Suppressor macrophage treated with lipopolysaccharide for 4 hours (primary cell): Measurements from ENCODE around the gene ASCC1.
"Not testable (repeated sequence)": the region's sequence is repeated elsewhere in the genome, so short reads cannot be mapped to it uniquely, and the experiment has no call there.

Experiments used
- DNase-seq: peaks from one replicate; pipeline ENCODE4 v3.0.0-alpha.2; 2020

The ASCC1 gene

DNA sequence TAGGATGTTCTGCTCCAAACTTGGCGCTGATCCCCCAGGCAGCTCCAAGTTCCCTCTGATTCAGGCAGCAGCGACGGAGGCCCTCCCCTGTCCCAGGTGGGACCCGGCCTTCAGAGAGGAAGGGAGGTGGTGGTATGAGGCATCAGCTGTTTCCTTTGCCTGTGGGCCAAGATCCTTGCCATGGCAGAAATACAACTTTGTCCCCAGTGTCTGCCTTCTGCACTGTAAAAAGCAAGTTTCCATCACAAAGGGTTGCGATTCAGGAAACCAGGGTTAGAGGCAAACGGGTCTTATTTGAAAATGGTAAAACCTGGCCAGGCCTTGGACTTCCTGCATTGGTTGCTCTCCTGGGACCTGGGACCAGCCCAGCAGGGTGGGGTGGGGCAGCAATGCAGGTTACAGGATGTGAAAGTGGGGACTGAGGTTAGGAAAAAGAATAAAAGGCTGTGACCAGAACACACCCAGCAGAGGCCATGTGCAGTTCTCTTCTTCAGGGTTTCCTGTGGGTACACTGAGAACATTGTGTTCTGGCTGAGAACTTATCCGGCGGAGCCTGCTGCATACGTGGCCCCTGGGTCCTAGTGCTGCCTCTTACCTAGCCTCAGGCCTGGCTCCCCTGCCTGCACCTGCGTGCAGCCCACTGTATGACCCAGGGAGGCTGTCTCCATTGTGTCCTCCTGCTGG is 32.5 kb upstream of the ASCC1 start:
- no peak for DNase-seq

DNA sequence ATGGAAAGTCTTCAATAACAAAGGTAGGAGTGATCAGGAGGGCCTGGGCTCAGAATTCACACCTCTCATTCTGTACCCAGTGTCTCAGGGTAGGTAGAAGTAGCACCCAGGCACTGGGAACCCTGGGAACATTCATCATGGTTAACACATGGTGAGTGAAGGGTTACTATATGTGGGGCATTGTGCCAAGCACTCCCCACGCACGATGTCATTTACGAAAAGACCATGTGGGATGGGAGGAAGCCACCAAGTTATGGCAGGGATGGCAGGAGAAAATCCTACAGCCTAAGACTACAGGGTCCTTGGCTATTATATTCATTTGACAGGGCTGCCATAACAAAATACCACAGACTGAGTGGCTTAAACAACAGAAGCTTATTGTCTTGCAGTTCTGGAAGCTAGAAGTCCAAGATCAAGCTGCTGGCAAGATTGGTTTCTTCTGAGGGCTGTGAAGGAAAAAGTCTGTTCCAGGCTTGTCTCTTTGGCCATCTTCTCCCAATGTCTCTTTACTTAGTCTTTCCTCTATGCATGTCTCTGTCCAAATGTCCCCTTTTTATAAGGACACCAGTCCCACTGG is 30.0 kb upstream of the ASCC1 start:
- peak; percentile 63 for DNase-seq

DNA sequence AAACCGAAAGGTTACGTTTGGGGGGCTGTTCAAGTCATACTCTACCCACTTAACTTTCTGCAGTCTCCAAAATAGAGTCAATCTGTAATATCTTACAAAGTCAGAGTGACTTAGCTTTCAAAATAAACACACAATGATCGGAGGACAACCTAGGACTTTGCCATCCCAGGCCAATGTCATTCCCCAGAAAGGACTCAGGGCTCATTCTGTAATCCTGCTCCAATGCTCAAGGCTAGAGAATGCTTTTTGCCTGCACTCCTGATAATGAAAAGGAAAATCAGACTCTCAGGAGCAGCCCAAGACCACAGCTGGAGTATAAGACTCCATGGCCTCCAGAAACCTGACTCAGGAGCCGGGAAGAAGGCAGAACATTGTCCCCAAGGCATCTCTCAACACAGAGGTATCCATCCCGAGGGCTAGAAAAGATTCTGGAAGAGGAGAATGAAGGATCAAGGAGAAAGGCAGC is 28.5 kb upstream of the ASCC1 start:
- DNase-seq = no peak

DNA sequence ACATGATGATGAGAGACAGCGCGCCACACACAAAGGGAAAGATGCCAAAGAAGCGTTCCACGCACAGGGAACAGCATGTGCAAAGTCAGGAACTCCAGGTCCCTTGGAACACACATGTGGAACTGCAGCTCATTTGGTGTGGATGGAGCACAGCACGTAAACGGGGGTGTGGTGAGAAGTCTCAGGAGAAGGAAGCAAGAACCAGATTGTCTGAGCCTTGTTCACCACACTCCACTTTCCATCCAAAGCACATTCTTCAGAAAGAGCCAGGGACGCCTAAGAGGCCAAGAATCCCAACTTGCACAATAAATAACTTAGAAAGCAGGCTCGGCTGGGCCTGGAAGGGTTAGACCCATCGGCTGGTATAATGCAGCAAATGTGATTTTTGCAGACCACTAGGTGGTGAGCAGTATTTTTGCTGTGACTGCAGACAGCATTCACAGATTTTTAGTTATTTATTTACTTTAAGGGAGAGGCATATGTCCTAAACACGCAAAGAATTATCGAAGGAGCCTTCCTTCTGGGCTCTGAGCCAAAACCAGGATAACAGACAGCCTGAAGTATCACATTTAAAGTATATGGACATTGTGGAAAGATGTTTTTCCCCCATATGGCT is 27.9 kb upstream of the ASCC1 start:
- DNase-seq = no peak

DNA sequence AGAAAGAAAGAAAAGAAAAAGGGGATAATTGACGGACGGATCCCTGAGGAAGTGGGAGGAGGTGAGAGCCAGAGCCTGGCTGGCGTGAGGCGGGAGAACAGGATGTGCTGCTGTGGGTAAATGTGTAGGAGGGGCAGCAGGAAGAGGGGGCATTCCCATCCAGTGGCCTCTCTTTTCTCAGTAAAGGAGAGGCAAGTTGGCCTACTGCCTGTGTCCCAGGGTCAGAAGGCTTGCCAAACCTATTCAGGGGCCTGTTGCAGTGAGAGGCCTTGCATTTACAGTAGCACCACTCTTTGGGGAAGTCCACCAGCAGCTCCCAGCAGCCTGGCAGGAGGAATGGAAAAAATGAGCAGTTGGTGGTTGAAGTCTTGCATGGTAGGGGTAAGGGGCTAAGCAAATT is 26.6 kb upstream of the ASCC1 start:
- peak; percentile 67 for DNase-seq

DNA sequence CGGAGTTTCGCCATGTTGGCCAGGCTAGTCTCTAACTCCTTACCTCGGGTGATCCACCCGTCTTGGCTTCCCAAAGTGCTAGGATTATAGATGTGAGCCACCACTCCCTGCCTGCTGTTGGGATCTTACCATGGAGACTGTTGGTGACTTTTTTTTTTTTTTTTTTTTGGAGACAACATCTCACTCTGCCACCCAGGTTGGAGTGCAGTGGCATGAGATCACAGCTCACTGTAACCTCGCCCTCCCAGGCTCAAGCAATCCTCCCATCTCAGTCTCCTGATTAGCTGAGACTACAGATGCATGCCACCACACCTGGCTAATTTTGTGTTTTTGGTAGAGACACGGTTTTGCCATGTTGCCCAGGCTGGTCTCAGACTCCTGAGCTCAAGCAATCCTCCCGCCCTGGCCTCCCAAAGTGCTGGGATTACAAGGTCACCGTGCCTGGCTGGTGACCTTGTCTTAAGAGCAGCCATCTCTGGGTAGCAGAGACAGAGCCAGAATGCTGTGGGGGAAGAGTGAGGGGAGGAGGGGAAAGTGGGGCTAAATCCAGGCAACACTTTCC is 25.7 kb upstream of the ASCC1 start:
- DNase-seq = no peak

DNA sequence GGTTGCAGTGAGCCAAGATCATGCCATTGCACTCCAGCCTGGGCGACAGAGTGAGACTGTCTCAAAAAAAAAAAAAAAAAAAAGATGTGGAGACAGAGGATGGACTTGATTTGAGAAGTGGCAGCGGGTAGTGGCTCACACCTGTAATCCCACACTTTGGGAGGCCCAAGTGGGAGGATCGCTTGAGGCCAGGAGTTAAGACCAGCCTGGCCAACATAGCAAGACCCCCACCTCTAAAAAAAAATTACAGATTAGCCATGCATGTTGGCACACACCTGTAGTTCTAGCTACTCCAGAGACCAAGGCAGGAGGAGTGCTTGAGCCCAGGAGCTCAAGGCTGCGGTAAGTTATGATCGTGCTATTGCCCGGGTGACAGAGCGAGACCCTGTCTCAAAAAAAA is 24.3 kb upstream of the ASCC1 start:
- DNase-seq = no peak

DNA sequence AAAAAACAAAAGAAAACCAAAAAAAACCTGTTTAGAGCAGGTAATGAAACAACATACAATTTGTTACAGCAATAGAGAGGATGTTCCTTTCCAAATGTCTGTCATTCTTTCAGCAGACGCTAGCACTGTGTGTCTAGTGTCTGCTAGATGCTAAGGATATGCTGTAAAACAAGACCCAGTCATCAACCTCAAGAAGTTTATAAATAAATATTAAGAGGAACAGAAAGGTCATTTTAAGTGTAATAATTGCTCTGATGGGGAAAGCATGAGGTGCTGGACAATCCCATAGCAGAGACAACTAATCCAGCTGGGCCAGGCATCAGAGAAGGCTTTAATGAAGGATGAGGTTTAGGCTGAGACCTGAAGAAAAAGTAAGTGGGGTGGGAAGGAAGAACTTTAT is 23.3 kb upstream of the ASCC1 start:
- peak; percentile 57 for DNase-seq

DNA sequence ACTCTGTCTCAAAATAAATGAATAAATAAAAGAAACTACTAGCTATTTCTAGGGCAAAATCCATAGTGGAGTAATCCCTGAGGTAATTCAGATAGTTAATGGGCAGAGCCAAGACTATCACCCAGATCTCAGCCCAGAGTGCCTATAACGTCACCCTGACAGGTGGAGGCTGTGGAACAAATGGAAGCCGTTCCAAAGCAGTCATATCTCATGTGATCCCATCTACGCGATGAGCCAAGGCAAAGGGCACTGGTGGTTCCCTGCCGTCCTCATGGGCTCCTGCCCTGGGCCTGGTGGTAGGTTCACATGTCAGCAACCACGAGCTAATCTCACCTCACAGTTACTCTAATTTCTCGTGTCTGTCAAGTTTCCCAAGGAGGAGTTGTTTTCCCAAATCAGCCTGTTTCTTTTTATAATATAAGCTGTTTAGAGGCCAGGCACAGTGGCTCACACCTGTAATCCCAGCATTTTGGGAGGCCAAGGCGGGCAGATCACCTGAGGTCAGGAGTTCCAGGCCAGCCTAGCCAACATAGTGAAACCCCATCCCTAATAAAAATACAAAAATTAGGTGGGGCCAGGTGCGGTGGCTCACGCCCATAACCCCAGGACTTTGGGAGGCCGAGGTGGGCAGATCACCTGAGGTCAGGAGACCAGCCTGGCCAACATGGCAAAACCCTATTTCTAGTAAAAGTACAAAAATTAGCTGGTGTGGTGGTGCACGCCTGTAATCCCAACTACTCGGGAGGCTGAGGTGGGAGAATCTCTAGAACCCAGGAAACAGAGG is 22.5 kb upstream of the ASCC1 start:
- no peak for DNase-seq

DNA sequence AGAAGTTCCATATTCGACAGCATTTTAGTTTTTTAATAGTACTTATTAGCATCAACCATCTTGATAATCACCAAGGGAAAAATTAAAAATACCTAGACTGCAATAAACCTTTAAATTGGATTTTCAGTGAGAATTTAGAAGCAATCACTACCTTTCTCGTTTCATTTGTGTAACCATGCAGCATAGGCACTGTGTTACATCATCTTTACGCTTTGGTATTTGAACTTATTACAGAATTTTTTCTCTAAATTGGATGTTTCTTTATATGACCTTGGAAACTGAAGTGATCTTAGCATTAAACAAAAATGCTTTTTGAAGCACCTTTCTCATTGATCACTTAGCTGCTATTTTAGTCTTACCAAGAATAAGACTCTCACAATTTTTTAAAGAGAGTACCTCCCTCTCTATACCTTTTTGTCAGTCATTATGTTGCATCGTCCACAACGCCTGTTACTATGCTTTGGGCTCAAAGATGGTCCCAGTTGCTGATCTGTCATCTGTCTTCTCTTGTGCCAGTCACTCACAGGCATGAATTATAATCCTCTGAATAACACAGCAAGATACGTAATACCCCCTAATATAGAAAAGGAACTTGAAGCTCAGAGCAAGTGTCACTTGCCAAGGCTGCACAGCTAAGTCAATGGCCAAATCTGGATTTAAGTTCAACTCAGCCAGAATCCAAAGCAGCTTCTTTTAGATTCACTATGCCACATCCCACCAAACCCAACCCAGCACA is 19.6 kb upstream of the ASCC1 start:
- no peak for DNase-seq

DNA sequence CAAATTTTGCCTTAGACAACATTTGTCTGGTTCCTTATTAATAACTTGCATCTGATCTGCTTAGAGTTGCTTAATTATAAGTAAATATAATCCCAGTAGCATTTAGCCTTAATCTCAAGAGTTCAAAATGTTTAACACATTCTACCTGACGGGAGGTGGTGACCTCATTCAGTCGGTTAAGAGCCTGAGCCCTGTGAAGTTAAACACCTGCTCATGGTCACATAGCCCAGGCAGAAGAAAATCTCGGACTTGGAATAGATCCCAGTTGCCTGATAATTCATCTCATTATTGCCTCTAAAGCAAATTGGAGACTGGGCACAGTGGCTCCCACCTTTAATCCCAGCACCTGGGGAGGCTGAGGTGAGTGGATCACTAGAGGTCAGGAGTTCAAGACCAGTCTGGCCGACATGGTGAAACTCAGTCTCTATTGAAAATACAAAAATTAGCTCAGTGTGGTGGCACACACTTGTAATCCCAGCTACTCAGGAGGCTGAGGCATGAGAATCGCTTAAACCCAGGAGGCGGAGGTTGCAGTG is 18.6 kb upstream of the ASCC1 start:
- DNase-seq = no peak

DNA sequence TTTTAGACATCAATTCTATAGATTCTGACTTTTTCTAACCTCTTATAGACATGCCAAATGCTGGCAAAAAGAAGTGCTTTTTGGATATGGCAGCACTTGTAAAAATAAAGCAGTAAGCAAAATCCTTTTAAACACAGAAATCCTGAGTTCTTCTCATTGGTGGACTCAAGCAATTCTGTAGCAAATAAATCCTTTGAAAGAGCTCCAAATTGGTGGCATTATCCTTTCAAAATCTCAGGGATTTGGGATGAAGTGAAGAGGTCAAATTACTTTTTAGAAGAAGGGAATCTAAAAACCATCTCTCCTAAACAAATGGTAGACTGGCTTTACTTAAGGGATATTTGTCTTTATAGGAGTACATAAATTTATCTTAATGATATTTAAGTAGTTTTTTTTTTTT is 17.5 kb upstream of the ASCC1 start:
- DNase-seq = no peak

DNA sequence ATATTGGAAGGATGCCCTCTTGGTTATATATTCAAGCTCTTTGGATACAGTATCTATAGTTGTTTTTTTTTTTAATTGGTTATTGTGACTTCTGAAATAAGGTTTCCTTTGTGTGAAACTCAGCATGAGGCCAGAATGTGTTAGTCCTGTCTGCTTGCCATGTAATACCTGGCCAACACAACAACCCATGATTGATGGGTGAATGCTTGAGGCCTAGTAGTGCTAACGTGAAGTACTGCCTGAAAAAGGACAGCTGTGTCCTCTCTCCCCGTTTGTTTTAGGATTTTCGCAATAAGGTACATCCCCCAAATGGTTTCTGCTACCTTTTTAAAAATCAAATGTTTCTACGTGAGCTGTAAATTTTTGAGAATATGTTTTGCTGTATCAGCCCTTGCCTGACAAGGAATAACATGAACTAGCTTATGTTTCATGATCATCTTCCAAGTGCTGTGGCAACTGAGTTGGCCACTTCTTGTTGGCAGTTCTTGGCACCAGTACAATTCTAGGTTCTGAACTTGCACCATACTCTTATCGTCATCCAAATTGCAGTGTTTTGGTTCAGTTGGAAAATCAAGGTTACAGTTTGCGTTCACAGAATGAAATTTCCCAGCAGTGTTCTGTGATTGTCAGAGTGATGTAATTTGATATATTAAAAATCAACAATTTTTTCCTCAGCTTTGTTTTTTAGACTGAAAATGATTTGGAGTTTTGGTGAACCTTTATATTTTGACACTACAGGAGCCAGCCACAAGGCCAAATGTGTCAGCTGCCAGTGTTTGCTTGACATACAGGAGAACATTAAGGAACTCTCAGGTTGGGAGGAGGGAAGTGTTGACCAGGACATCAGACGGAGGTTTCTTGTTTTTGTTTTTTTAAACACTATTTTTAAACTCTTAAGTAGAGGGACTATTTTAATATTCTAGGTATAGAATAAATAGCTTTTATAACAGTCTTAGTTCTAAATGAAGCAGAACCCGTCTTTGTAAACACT is 13.5 kb upstream of the ASCC1 start:
- peak; percentile 64 for DNase-seq

DNA sequence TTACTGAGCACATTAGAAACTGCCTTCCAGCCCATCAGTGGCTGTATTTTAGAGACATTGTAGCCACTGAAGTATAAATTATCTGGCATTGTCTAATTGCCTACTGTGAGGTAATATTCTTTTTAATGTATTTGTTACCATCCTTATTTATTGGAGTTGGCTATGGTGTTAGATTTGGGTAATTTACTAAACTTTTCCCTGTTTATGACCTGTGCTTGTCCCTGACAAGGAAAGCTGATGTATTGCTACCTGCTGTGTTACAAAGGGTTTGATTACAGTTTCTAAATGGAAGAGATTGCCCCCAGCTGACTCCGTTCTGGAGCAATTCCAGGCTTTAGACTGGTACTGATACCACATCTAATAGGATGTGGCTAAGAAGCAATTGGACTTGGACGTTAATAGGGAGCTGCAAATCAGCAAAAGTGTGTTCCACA is 12.3 kb upstream of the ASCC1 start:
- DNase-seq = no peak

DNA sequence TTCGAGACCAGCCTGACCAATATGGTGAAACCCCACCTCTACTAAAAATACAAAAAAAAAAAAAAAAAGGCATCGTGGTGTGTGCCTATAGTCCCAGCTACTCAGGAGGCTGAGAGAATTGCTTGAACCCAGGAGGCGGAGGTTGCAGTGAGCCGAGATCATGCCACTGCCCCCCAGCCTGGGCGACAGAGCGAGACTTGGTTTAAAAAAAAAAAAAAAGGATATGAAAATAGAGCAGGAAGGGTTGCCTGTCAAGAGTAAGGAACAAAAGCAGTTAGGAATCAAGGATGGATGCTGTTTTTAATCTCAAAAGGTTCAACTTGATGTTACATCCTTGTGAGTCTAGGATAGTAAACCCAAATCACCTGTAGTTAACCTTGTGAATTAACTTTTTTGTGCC is 11.8 kb upstream of the ASCC1 start:
- DNase-seq = no peak

DNA sequence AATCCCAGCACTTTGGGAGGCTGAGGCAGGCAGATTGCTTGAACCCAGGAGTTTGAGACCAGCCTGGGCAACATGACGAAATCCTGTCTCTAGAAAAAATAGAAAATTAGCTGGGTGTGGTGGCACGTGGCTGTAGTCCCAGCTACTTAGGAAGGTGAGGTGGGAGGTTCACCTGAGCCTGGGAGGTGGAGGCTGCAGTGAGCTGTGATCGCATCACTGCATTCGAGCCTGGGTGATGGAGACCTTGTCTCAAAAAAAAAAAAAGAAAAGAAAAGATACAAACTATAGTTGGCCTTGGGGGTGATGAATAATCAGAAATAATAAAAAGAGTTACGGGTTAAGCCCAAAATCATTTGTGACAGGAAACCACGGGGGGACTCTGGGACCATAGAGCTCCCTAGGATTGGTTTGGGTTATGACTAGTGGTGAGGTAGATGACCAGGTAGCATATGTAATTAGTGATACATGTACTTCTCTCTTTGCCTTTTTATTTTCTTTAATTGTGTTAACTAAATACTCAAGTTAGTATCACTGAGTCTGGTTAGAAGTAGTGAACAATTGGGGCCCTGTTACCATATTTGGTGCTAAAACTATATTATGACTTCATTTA is 10.4 kb upstream of the ASCC1 start:
- no peak for DNase-seq

DNA sequence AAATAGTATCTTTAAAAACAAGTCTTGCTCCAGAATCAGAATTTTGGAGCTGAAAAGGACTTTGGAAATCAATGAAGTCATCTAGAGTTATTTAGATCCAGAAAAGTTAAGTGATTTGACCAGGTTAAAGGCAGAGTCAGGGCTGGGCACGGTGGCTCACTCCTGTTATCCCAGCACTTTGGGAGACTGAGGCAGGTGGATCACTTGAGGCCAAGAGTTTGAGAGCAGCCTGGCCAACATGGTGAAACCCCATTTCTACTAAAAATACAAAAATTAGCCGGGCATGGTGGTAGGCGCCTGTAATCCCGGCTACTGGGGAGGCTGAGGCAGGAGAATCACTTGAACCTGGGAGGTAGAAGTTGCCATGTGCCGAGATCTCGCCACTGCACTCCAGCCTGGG is 8.1 kb upstream of the ASCC1 start:
- DNase-seq = not testable (repeated sequence)

DNA sequence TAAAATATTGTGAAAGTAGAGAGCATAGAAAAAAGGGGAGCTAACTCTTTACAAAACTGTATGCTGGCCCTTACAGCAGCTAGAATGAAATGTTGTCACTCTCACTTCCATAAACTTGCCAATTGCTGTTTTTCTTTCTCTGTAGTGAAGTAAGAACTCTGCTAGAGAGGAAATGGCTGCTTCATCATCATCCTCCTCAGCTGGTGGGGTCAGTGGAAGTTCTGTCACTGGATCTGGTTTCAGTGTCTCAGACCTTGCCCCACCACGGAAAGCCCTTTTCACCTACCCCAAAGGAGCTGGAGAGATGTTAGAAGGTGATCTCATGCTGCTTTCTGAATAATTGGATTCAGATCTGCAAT is 7.6 kb upstream of the ASCC1 start:
- peak; percentile 91 for DNase-seq

DNA sequence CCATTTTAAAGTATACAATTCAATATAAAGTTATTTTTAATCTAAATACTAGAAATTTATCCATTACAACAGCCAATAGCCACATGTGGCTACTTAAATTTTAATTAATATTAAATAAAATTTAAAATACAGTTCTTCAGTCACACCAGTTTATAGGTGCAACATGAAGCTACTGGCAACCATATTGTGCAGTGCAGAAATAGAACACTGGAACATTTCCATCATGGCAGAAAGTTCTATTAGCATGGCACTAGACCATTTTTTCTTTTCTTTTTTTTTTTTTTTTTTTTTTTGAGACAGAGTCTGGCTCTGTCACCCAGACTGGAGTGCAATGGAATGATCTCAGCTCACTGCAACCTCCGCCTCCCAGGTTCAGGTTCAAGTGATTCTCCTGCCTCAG is 5.2 kb upstream of the ASCC1 start:
- no peak for DNase-seq

DNA sequence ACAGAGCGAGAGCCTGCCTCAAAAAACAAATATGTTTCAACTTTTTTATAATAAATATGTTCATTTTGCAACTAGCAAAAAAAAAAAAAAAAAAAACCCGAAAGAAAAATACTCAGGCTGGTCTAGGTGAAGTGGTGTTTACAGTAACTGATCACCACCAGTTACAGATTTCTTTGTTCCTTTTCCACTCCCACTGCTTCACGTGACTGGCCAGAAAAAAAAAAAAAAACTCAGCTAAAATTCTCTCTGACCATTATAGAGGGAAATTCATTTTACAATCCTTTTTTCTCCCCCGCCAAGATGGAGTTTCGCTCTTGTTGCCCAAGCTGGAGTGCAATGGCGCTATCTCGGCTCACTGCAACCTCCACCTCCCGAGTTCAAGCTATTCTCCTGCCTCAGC is 4.6 kb upstream of the ASCC1 start:
- no peak for DNase-seq
